DND-41 (cell line): ENCODE data around the gene SPEM2.

ENCODE experiments used
- CTCF ChIP-seq: IDR thresholded peaks from 2 replicates; pipeline ENCODE4 v1.5.1; 2012; ENCODE audit warnings: borderline replicate concordance, low read length, moderate library complexity, mild to moderate bottlenecking; ENCODE audit not compliant: poor library complexity, severe bottlenecking; ENCODE audit errors: extremely low read depth
- EZH2 ChIP-seq: IDR thresholded peaks from 3 replicates; pipeline ENCODE4 v1.6.1; 2012; ENCODE audit warnings: borderline replicate concordance, low read depth, mild to moderate bottlenecking, moderate library complexity, low read length, inconsistent platforms; ENCODE audit not compliant: severe bottlenecking

DNA sequence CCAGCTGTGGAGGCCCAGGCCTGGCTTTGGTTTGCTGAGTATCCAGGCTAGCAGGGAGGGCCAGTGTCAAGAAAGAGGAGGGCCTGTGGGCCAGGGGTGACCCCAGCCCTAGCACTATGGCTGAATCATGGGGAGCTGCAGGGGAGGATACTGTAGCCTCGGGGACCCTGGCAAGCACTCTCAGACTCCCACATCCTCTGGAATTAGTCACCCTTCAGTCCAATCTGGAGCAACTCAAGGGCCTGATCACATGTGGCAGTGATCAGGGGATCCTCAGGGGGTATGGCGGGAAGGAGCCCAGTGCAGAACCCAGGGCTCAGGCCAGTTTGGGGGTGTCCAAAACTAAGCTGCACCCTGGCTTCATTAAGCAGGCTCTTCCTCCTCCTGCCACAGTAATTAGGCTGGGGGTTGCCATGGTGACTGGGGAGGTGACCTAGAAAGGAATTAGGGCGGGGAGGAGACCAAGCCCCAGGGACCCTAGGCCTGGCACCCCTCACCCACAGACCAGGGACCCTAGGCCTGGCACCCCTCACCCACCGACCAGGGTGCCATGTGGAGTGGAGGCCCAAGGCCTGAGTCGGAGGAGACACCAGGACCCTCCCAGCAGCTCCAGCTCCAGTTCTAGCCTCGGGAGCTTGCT is 11.9 kb upstream of the SPEM2 start:
- TF ChIP-seq CTCF, result no peak
- TF ChIP-seq EZH2, result no peak
